HG02973 (cell line): ENCODE results near the gene LMOD3.
A peak's percentile ranks its signal among the peaks of the same experiment; 100 is the strongest.

Experiments
- ATAC-seq: cut with Tn5 transposase; IDR thresholded peaks from one replicate; pipeline ENCODE4 v1.9.1; 2021; ENCODE audit warnings: moderate library complexity; ENCODE audit not compliant: unreplicated experiment

Gene LMOD3

DNA sequence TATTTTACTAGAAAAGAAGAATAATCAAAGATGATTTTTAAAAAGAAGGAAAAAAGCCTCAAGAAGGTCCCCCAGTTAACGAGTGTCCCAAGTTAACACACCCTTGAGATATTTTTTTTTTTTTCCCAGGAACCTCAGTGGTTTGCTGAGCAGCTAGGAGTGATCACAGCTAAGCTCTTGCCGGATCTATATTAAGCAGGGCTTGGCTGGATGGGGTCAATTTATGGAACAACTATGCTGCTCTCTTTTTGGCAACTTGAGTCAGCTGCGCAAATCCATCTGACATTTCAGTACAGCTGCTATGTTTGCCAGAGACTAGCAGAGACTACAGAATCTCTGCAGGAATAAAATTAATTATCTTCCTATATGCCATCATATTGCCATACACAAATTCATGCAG is at the start of gene LMOD3:
LMOD3 (minus strand) TSS at position 193 of the 400 bp plus-strand sequence. CDS start 209 bp downstream, outside the sequence.
- no peak for ATAC-seq

DNA sequence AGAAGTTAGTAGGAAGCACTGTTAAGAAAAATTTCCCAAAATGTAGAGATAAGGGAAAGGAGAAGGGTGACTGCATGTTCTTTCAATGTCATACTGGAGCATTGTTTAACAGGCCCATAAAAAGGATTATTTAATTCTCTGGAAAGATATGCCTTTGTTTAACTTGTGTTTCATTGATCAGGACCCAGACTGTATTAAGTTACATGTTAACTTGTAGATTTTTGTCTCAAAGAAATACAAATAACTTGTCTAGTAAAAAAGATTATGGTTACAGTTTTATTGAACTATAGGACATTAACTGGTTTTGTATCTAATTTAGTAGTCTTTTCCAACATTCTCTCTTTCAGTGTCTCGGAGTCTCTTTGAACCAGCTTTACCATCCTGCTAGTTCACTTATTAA is 49.7 kb upstream of the LMOD3 start:
- no peak for ATAC-seq

DNA sequence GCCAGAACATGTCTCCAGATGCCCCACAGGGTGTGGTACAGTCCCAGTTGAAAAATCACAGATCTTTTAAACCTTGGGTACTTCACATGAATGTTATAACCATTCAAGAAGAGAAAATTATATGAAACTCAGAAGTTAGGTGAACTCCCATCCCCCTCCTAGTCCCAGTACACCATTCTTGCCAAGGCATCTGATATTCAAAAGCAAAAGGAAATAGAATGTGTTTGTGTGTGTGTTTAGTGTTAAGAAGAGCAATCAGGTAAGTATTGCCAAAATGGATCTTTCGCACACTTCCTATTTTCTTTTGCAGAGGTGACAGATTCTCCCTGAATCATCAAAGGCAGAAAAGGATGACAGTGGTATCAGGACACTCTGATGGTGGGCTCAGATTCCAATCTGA is 44.1 kb upstream of the LMOD3 start:
- ATAC-seq, result no peak

DNA sequence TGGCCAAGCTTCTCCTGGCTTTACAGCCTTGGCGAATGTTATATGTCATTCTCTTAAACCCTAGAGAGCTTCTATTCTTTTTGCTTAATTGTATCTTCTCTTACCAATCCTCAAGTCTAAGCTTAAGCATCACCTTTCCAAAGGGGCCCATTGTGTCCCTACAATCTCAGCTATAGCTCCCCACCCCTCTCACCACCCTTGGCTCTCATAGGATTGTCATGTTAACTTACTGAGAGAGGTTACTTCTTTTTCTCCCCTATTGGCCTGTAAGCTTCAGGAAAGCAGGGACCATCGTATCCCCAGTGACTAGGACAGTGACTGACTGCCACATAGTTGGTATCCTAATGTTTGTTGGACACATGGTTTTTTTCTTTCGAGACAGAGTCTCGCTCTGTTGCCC is 43.3 kb upstream of the LMOD3 start:
- ATAC-seq, result no peak

DNA sequence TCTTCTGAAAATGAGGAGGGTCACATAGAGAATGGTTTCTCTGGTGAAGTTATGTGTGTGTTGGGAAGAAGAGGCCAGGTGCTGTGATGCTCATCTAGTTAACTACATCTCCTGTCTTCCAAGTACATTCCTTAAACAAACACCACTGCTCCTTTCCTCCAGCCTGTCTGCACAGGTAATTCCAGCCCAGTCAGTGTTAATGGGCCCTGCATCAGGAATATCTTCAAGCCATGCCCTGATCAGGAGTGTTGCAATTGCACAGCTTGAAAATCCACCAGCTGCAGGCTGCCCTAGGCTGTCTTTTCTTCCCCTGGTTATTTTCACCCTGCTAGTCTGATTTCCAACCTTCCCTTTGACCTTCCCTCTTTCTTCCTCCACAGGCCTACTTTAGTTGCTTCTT is 41.9 kb upstream of the LMOD3 start:
- no peak for ATAC-seq

DNA sequence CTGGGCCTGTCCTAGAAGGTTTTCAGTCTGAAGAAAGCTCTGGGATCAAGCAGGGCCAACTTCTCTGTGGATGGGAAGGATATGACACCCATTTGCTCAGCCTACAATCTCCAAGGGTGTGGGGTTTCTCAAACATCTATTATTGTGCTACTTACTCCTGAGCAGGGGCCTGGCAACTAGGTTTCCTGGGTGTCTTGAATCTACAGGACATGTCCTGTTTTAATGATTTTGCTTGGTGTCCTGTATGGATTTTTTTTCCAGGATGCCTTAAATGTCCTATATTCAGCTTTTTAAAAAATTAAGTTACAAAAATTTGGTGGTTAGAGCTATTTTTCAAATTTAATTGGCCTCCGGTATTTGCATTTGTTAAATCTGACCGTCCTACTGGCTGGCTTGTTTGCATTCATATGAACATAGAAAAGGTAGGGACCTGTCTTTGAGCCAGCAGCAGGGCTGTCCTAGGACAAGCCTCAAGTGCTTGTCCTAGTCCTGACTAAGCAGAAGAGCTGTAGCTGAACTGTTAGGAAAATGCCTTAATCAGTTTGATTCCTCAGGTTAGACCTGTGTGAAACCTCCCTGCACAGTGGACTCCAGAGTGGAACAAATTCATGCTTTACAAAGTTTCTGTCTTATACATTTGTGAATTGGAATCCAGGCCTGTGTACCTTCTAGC is 40.0 kb upstream of the LMOD3 start:
- ATAC-seq, result no peak

DNA sequence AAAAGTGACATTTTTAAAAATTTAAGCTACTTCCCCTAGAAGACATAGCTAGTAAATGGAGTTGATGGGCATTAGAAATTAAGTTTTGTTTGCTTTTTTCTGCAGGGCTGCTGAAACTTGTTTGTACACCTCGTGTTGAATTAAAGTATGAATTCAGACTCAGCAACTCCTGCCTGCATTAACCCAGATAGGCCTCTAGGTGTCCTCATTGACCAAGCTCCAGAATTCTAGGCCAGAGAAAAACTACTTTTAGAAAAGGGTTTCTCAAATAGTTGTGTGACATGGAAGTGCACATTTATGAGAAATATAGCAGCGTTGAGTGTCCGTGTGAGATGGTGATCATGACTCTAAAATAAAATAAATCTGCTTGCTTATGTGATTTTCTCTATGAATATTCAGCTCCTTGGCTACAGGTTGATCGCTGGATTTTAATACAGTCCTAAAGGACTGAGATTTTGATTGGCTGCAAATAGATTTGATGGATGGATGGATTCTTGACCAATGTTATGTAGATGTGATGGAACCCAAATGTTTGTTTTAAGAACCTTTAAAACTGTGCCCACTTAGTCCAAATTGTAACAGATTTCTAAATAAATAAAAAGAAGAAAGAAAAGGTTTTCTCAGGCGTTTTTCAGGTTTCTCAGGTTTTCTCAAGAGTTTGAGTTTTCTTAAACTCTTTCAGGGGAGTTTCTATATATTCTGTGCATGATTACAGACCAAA is 39.4 kb upstream of the LMOD3 start:
- ATAC-seq, result peak; percentile 69

DNA sequence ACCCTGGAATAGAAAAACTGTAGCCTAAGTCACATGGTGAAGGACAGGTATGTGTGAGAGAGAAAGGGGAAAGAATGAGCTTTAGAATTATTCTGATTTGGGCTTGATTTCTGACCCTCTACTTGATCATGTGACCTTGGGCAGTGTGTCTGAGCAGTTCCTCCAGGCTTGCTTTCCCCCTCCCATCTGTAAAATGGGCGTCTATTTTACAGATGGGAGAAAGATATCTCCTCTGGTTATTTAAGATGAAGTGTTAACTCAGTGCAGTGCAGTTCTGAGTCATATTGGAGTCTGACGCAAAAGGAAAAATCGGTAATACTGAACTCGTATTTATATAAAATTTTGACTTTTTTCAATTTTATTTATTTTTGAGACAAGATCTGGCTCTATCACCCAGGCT is 38.1 kb upstream of the LMOD3 start:
- ATAC-seq, result no peak

DNA sequence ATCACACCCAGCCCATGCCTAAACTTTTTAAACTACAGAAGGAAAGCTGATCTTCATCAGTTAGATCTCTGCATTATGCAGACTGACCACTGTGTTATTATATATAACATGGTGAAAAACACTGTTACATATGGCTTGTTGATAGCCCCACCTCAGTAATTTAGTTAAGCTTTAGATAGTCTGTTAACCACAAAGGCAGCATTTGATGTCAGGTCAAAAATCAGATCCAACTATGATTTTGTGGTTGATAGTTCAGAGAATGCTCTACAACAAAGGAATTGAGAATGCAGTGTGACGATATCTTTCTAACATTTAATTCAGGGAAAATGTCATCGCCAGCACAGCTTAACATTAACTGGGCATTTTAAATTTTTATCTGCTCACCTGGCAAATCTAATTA is 37.7 kb upstream of the LMOD3 start:
- no peak for ATAC-seq

DNA sequence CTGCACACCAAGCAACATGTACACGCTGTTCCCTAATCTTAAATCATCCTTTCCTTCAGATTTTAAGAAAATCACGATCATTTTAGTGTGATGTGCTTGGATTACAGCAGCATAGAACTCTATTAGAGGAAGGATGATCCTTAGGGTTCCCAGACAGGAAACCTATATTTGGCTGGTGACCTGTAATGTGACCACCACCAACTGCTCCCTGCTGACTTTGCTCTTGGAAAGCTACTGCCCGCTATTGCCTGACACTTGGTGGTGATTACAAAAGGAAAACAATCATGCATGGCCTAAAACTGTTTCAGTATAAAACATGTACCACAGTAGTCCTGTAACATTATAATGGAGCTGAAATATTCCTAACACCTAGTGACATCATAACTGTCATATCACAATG is 27.2 kb upstream of the LMOD3 start:
- ATAC-seq, result no peak

DNA sequence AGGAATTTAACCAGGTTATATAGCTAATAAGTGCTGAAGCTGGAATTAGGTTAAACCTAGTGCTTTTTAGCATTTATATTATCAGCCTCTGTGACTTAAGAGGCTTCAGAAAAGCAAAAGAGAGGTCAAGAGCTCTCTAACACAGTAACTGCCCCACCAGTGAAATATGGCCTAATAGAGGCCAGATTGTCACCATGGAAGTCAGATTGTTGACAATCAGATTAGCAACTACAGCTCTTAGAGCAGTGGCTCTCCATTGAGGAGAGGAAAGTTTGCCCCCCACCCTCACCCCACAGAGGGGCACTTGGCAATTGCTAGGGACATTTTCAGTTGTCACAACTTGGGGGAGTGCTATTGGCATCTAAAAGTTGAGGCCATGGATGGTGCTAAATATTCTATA is 23.3 kb upstream of the LMOD3 start:
- ATAC-seq, result no peak

DNA sequence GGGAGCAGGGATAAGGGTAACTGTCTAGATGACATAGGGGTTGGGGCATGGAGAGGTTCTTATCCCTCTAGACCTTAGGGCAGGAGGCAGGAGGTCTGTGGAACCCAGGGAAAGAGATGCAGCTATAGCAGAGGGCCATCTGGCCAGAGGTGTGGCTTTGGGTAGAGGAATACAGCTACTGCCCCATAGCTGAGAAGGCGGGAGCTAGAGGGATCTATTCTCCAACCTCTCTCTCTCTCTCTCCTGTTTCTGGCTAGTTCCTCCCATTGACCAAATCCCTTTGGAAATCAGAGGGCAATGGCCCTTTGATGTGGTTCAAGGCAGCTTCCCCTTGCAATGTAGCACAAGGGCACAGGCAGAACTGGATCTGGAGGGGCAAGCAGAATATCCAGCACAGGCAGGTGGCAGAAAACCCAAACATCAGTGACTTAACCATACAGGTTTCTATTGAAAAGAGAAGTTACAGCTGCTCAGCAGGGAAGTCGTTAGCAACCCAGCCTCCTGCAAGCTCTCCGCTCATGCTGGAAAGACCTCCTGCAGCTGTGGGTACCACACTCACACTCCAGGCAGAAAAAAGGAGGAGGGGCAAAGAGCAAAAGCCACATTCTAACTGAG is 22.3 kb upstream of the LMOD3 start:
- ATAC-seq, result no peak

DNA sequence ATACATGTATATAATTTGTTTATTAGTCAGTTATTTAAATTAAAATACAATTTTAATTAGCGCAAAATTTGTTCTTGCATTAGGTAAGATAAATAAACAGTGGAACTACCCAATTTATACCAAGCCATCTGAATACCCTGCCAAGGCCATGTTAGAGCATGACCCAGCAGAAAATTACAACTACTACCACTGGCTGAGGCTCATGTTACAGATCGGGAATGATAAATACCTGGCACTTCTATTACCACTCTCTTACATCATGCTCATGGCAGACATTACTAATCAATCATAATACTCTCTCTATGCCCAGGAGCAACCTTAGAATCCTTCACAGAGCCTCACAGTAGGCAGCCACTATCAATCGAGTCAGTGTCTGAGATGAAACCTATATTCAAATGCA is 21.2 kb upstream of the LMOD3 start:
- ATAC-seq, result no peak

DNA sequence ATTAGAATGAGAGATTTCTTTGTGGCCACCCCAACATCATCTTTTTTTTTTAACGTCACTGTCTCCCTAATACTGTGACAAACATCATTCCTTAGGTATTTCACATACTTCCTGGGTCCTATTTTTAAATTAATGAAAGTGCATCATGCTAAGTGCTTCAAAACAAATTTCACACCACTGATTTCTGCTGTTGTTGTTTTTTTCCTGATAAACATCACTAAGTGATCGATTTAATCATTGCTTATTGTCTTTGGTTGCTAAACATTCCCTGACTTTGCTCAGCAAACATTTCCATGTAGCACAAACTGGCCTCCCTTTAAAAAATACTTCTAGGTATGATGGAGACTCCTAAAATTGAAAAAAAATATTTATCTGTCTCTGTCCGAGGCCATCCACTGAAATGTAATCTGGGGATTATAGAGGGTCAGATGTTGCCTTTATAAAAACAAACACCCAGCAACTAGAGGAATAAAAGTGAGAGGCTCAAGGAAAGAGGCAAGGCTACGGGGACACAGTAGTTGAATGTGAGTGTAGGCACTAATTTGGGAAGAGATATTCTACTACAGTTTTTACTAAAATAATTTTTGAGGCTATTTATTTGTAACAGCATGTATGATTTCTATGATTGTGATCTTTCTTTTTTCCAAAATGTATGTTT is 20.5 kb upstream of the LMOD3 start:
- ATAC-seq, result no peak

DNA sequence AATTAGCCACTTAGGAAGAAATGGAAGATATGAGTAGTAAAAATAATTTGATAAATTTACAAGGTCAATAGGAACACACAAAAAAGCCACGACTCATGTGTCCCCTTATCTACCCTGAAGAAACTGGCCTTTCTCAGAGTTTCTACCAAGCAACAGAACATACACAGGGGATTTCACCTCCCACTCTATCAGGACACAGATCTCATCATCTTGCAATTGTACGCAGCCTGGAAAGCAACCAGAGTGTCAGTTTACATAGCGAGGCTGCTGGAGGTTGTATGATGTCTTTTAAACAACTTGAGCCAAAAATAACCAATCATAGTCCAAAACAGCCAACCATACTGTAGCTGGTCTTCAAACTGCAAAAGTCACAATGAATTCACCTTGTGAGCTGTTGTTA is 19.7 kb upstream of the LMOD3 start:
- no peak for ATAC-seq

DNA sequence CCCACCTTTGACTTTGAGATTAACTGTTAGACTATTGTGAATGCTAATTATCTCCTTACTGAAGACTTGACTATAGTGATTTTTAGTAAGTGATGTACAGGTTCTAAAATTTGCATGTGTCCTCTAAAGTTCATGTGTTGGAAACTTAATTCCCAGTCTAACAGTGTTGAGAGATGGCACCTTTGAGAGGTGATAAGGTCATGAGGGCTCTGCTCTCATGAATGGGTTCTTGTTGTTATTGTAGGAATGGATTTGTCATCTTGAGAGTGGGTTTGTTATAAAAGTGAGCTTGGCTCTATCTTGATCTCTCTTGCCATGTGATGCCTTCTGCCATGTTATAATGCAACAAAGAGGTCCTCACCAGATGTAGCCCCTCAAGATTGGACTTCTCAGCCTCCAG is 18.9 kb upstream of the LMOD3 start:
- no peak for ATAC-seq

DNA sequence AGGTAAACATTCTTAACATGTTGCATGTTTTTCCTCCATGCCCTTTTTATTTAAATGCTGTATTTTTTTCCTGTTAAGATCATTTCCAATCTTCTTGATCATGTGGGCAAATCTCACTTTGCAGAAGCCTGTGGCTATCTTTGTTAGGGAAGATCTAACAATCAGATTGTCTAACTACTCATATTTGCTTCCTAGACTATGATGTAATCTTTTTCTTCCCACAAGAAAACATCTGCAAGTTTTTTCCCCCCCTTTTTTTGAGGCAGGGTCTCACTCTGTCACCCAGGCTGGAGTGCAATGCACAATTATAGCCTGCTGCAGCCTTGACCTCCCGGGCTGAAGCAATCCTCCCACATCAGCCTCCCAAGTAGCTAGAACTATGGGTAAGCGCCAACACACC is 15.0 kb upstream of the LMOD3 start:
- ATAC-seq, result no peak

DNA sequence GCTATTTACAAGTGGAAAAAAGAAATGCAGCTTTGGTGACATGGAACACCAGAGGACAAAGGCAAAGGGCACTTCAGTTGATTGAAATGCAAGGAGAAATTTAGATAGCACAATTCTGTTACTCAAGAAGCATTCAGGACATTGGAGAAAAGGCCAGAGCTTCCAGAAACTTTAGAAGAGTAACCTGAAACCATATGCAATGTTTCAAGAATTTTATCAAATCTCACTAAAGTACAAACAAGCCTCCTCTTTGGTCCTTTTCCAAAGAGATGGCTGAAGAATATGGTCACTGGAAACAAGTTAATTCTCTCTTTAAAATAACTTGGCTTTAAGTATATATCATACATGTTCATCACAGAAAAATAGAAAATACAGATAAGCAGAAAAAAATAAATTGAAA is 14.6 kb upstream of the LMOD3 start:
- ATAC-seq, result no peak

DNA sequence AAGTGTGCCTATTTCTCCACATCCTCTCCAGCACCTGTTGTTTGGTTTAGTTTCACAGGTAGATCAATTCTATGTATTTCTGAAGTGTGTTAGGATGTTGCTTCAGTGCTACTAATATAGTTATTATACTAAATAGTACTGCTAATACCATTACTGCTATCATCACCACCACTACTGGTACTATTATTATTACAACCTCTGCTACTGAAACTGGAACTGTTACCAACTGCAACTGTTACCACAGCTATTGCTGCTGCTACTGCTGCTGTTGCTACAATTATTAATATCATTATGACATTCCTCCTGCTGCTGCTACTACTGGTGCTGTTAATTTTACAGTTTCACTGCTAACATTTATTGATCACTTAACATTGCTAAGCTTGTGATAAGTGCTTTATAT is 8.3 kb upstream of the LMOD3 start:
- ATAC-seq, result peak; percentile 99

DNA sequence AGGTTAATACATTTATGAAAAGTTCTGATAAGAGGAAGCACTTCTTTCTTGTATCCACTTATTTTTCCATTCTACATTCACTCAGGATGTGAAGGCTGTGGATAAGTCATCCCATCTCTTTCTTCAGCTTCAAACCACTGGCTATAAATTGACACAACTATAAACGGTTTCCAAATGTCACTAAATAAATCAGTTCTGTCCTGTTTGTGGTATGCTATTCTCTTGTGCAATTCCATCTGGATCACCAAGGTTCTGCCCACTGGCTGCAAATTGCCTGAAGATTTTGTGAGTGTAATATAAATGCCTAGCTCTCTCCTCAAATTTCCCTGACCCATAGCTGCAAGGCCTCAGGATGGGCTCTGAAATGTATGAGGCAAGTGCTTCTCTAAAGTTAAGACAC is 7.1 kb upstream of the LMOD3 start:
- ATAC-seq, result no peak

DNA sequence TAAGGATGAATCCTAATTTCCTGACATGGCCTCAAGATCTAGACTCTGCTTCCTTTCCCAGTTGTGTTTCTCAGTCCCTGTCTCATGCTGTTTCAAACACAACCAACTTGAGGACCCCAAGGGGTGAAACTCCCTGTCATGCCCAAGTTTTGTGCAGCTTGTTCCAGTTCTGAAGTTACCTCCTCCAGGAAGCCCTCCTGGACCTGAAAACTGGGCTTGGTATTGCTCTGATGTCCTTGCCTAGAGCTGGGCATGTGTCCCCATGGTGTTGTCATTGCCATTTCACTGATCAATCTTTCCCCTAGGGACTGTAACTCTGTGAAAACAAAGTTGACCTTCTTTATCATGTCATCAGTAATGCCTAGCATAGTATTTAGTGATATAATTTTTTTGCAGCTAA is 6.1 kb upstream of the LMOD3 start:
- ATAC-seq, result no peak

DNA sequence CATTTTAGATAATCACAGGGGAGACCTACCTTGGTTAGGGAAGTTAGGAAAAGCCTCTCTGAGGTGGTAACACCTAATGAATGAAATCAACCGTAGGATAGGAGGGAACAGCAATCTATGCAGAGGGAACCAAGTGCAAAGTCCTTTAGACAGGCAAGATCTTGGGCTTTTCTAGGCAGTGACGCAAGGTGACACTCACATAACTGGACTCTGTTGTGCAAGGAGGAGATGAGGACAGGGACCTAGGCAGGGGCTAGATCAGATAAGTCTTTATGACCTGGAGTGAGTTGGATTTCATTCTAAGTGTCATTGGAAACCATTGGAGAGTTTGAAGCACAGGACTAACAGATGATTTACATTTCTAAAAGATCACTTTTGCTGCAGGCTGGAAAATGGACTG is 4.6 kb upstream of the LMOD3 start:
- ATAC-seq, result no peak
